Vagina (tissue), 2 donors: ENCODE data around the gene ME2.

Experiments
- POLR2A ChIP-seq, 2 donors: fragments of 450-650 bp; IDR thresholded peaks; one replicate each; pipeline ENCODE4 v1.6.1; 2017; ENCODE audit warnings: antibody characterized with exemption in 2 of 2, mild to moderate bottlenecking in 2 of 2, moderate library complexity in 2 of 2
- TF ChIP-seq, protein P1 (sequence below), 3 experiments: fragments of 450-650 bp in 2 of 3; fragments of 200-600 bp in 1 of 3; sonication (generic) in 1 of 3; IDR thresholded peaks; one replicate each; pipeline ENCODE4 v1.5.1; 2017 to 2019; ENCODE audit warnings: antibody characterized with exemption in 3 of 3, mild to moderate bottlenecking in 2 of 3, moderate library complexity in 2 of 3

- TF ChIP-seq, protein P1, sequence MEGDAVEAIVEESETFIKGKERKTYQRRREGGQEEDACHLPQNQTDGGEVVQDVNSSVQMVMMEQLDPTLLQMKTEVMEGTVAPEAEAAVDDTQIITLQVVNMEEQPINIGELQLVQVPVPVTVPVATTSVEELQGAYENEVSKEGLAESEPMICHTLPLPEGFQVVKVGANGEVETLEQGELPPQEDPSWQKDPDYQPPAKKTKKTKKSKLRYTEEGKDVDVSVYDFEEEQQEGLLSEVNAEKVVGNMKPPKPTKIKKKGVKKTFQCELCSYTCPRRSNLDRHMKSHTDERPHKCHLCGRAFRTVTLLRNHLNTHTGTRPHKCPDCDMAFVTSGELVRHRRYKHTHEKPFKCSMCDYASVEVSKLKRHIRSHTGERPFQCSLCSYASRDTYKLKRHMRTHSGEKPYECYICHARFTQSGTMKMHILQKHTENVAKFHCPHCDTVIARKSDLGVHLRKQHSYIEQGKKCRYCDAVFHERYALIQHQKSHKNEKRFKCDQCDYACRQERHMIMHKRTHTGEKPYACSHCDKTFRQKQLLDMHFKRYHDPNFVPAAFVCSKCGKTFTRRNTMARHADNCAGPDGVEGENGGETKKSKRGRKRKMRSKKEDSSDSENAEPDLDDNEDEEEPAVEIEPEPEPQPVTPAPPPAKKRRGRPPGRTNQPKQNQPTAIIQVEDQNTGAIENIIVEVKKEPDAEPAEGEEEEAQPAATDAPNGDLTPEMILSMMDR (IDR thresholded peaks at IDR 0.05) = no peak
- no peak for TF ChIP-seq POLR2A (IDR thresholded peaks at IDR 0.05)
Observed at GRCh38 chr18:50896093-50896492, 17.2 kb downstream of the ME2 start.
